Measurements from ENCODE around the gene PDS5B.
"Not testable (repeated sequence)": the region's sequence is repeated elsewhere in the genome, so short reads cannot be mapped to it uniquely, and the experiment has no call there.

DNA sequence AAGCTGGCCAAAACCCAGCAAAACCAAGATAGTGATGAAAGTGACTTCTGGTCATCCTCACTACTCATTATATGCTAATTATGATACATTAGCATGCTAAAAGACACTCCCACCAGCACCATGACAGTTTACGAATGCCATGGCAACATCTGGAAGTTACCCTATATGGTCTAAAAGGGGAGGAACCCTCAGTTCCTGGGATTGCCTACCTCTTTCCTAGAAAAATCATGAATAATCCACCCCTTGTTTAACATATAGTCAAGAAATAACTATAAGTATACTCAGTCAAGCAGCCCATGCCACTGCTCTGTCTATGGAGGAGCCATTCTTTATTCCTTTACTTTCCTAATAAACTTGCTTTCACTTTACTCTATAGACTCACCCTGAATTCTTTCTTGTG lies 25.4 kb upstream of the PDS5B start:
- TF ChIP-seq, protein P1, sequence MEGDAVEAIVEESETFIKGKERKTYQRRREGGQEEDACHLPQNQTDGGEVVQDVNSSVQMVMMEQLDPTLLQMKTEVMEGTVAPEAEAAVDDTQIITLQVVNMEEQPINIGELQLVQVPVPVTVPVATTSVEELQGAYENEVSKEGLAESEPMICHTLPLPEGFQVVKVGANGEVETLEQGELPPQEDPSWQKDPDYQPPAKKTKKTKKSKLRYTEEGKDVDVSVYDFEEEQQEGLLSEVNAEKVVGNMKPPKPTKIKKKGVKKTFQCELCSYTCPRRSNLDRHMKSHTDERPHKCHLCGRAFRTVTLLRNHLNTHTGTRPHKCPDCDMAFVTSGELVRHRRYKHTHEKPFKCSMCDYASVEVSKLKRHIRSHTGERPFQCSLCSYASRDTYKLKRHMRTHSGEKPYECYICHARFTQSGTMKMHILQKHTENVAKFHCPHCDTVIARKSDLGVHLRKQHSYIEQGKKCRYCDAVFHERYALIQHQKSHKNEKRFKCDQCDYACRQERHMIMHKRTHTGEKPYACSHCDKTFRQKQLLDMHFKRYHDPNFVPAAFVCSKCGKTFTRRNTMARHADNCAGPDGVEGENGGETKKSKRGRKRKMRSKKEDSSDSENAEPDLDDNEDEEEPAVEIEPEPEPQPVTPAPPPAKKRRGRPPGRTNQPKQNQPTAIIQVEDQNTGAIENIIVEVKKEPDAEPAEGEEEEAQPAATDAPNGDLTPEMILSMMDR (conservative IDR thresholded peaks at IDR 0.05 in 1 of 2, IDR thresholded peaks at IDR 0.05 in 1 of 2; ENCODE audit: extremely low read depth in 1 of 2, insufficient read depth in 1 of 2, low read depth in 1 of 2, low read length in 2 of 2): not testable (repeated sequence)
- not testable (repeated sequence) for TF ChIP-seq EZH2 (IDR thresholded peaks at IDR 0.05; ENCODE audit: borderline replicate concordance, low read length)

Data from mammary epithelial cell (primary cell).